Naive thymus-derived CD8-positive, alpha-beta T cell (primary cell): ENCODE results near the gene ESRRA. TPM values are rescaled to one million over a fixed set of nuclear protein-coding genes. Genes with fewer than 3 reads are reported as not detected.
A peak's percentile ranks its signal among the peaks of the same experiment; 100 is the strongest.

Experiments
- ATAC-seq, 2 donors: fragments of 150-1000 bp; cut with Tn5 transposase in 1 of 2; sonication (Bioruptor Pico), chemical (Tn5 transposase) in 1 of 2; 1 replicate in 1 of 2; 2 replicates in 1 of 2; pipeline ENCODE4 v1.10.0; 2021; ENCODE audit warnings: mild to moderate bottlenecking in 2 of 2, moderate library complexity in 2 of 2
- POLR2A ChIA-PET: fragments of 350-600 bp; sonication (Branson Sonifier 250); formaldehyde crosslinking; loops from one replicate; lab custom pipeline; 2021; ENCODE audit warnings: antibody characterized with exemption; lab: Charles Lee
- DNase-seq, 10 donors: peaks; one replicate each; pipeline versions ENCODE4 v3.0.0 to v3.0.0-alpha.2; 2020 to 2022
- H3K27ac Mint-ChIP-seq, 10 donors: one replicate each; pipeline ENCODE4 v1.8.0; 2020 to 2022; ENCODE audit warnings: mild to moderate bottlenecking in 10 of 10, mixed read lengths in 10 of 10, moderate library complexity in 4 of 10, inconsistent platforms in 1 of 10
- H3K27me3 Mint-ChIP-seq, 5 donors: one replicate each; pipeline ENCODE4 v1.8.0; 2021 to 2022; ENCODE audit warnings: mixed read lengths in 5 of 5
- H3K36me3 Mint-ChIP-seq, 3 donors: one replicate each; pipeline ENCODE4 v1.8.0; 2020 to 2022; ENCODE audit warnings: mixed read lengths in 3 of 3, mild to moderate bottlenecking in 2 of 3, inconsistent platforms in 1 of 3
- H3K4me1 Mint-ChIP-seq, 4 donors: one replicate each; pipeline ENCODE4 v1.8.0; 2021 to 2022; ENCODE audit warnings: mixed read lengths in 4 of 4
- H3K4me3 Mint-ChIP-seq, 10 donors: one replicate each; pipeline ENCODE4 v1.8.0; 2020 to 2022; ENCODE audit warnings: mild to moderate bottlenecking in 10 of 10, mixed read lengths in 10 of 10, moderate library complexity in 6 of 10, inconsistent platforms in 1 of 10
- H3K9me3 Mint-ChIP-seq, 9 donors: one replicate each; pipeline ENCODE4 v1.8.0; 2020 to 2022; ENCODE audit warnings: mixed read lengths in 9 of 9, mild to moderate bottlenecking in 3 of 9, inconsistent platforms in 1 of 9, moderate library complexity in 1 of 9
- polyA plus RNA-seq, 3 donors: library from polyadenylated mRNA; unstranded; fragments of 300-500 nt; fragmentation: Illumina TruSeq; gene quantifications; one replicate each; pipeline ENCODE4 v1.2.3, GENCODE V29; 2021
- total RNA-seq, 8 experiments: library from RNA in 2 of 8; stranded (reverse) in 2 of 8; gene quantifications; one replicate each; pipeline ENCODE4 v1.2.3 and lab custom pipeline; 2021 to 2026

ESRRA gene
- total and polyA plus RNA-seq, 5 experiments from 2014 or later = 3.5 to 24.9 (median 9.1) TPM

GRCh38 chr11:64287676-64288352 lies 17.5 kb upstream of the ESRRA start:
- Mint-ChIP-seq H3K36me3 (no peaks in the 10 kb centered on the region), H3K4me3 (peak overlapping the region in 5 of 10 donors; percentile 18 to 62 (median 36)), H3K27ac (peak overlapping the region in 2 of 10 donors; percentile 29 to 75), H3K4me1 (peaks cover 10 to 31% (median 29%) of the 10 kb centered on the region in 4 donors), H3K27me3 (peaks cover 2 to 17% (median 11%) of the 10 kb centered on the region in 5 donors), H3K9me3 (no peaks in the 10 kb centered on the region)
- POLR2A ChIA-PET = interaction anchor here (0.5 to 9.9 kb wide), 3 partner anchors 16 to 83 kb away, joined by 3 to 140 read pairs (median 5); no protein-coding TSS in a partner anchor
- DNase-seq (peak in 1 of 10 donors; percentile 57), ATAC-seq (no peak)

GRCh38 chr11:64288353-64288750 lies 17.0 kb upstream of the ESRRA start:
- ATAC-seq = no peak
- no peak for DNase-seq
- Mint-ChIP-seq H3K4me1 (peaks cover 7 to 31% (median 26%) of the 10 kb centered on the region in 4 donors), H3K27ac (peak overlapping the region in 2 of 10 donors; percentile 29 to 56), H3K9me3 (no peaks in the 10 kb centered on the region), H3K4me3 (peak overlapping the region in 1 of 10 donors; percentile 22), H3K27me3 (peaks cover 3 to 22% (median 16%) of the 10 kb centered on the region in 5 donors), H3K36me3 (no peaks in the 10 kb centered on the region)
- POLR2A ChIA-PET = interaction anchor here (2.5 to 9.9 kb wide), 2 partner anchors 16 to 18 kb away, joined by 5 to 140 read pairs; no protein-coding TSS in a partner anchor

DNA sequence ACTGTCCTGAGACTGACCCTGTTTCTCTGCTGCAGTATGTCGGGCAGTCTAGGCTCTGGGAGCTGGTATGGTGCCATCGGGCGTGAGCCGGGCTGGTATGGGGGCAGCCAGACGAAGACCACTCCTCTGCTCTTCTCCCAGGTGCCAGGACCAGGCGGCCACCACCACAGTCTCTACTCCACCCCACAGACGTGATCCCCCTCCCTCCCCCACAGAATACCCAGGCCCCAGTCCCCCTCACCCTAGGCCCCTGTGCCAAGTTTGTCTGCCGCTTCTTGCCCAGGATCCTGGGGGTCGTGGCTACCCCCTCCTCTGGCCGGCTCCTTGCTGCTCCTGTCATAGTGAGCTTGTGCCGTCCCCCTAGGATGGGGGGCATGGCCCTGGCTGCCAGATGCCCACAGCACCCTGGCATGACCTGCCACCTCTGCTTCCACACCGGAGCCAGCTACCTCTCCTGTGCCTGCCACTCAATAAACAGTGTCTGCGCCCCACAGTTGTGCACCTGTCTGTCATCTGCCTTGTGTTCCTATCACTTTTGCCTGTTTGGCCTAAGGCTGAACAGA lies 16.2 kb upstream of the ESRRA start:
- Mint-ChIP-seq H3K27ac (peak overlapping the region in 2 of 10 donors; percentile 10 to 35), H3K4me3 (peak overlapping the region in 1 of 10 donors; percentile 56)
- POLR2A ChIA-PET = interaction anchor here (1.1 to 9.9 kb wide), 3 partner anchors 13 to 19 kb away, joined by 3 to 140 read pairs (median 5); no protein-coding TSS in a partner anchor

DNA sequence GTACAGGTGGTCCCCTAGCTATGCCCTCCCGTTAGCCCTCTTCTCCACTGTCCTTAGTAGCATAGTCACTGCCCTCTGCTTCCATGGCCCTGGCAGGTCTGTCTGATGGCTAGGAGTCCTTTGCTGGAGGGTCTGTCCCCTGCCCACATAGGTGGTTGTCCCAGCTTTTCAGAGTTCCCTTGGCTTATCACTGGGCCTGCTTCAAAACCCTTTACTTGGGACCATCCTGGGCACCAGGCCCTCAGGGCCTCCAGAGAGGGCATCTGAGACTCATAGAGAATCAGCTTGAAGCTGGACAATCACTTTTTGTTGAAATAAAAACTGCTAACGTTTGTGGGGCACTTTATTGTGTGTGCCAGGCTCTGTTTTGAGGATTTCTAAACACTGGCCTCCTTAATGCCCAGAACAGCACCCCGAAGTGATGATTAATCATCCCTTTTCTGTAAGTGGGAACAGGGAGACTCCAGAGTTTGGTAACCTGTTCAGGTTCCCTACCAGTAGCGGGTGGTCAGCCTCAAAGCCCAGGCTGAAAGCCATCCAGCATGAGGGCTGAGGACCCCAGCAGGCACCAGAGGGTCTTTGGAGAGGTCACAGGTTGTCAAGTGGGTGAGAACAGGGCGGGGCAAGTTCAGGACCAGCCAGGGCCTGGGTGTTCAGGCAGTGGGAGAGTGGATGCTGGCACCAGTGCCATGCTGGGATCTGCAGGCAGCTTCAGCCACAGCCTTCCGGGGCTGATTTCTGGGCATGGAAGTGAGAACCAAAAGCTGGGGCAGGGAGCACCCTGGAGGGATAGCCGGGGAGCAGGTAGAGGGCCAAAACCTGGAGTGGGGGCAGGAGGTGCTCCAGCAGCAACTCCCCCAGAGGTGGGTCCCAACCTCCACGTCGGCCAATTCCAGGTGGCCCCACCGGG lies 14.7 kb upstream of the ESRRA start:
- Mint-ChIP-seq H3K27ac (peak overlapping the region in 3 of 10 donors; percentile 47 to 83 (median 66)), H3K36me3 (no peaks in the 10 kb centered on the region), H3K9me3 (no peaks in the 10 kb centered on the region), H3K4me3 (peak overlapping the region; percentile 48 to 83 (median 74)), H3K27me3 (peaks cover 15 to 45% (median 27%) of the 10 kb centered on the region in 5 donors), H3K4me1 (peaks cover 5 to 22% (median 19%) of the 10 kb centered on the region in 4 donors)
- no peak for DNase-seq
- POLR2A ChIA-PET = interaction anchor here (0.6 to 9.9 kb wide), 5 partner anchors 12 to 74 kb away, joined by 3 to 140 read pairs (median 4); partner anchors contain the start of gene PPP1R14B
- ATAC-seq = no peak

More for the DNA sequence above, 16.2 kb upstream of the ESRRA start:
- Mint-ChIP-seq H3K36me3 (no peaks in the 10 kb centered on the region), H3K4me1 (peaks cover 5 to 26% (median 20%) of the 10 kb centered on the region in 4 donors), H3K9me3 (no peaks in the 10 kb centered on the region), H3K27me3 (peaks cover 8 to 29% (median 17%) of the 10 kb centered on the region in 5 donors)
- DNase-seq = peak in 1 of 10 donors; percentile 58
- no peak for ATAC-seq

DNA sequence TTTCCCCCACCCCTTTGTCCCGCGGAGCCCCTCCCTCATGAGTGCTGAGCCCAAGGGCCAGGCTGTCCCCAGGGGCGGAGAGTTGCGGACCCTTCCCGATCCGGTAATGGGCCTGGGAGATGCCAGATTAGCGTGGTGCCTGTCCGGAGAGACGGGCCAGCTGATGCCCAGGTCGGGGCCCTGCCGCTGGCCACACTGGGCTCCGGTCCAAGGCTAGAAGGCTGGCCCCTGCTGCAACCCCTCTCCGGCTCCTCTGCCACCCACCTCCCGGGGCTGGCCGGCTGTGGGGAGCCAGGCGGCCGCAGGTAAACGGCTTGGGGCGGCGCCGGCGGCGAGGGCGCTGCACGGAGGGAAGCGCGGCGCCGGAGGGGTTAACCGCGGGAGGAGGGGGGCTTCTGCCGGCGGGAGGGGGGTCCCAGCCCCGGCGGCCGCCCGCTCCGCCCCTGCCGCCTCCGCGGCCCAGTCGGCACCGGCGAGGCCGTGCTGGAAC lies 14.0 kb upstream of the ESRRA start, which contains the start of gene KCNK4:
Gene KCNK4, plus strand, starts transcription at position 41 of the 490 bp plus-strand sequence. CDS start 1,717 bp downstream, outside the sequence.
- POLR2A ChIA-PET = interaction anchor here (9.9 kb wide), 1 partner anchor 21 kb away, joined by 140 read pairs; no protein-coding TSS in a partner anchor
- DNase-seq (no peak), ATAC-seq (no peak)
- peaks cover 17 to 51% (median 34%) of the 10 kb centered on the region in 5 donors for H3K27me3 Mint-ChIP-seq
- H3K4me1 Mint-ChIP-seq = peaks cover 5 to 20% (median 16%) of the 10 kb centered on the region in 4 donors
- no peaks in the 10 kb centered on the region for H3K9me3 Mint-ChIP-seq
- peak within 1 kb of the TSS; percentile 48 to 83 (median 74) for H3K4me3 Mint-ChIP-seq
- no peaks in the 10 kb centered on the region for H3K36me3 Mint-ChIP-seq
- peak within 1 kb of the TSS in 3 of 10 donors; percentile 47 to 83 (median 66) for H3K27ac Mint-ChIP-seq

- ATAC-seq (peak; percentile 75 to 78), DNase-seq (peak in 2 of 10 donors; percentile 28 to 30)
- Mint-ChIP-seq H3K4me3 (peak overlapping the region in 3 of 10 donors; percentile 61 to 75 (median 75)), H3K27me3 (peaks cover 21 to 57% (median 38%) of the 10 kb centered on the region in 5 donors), H3K9me3 (no peaks in the 10 kb centered on the region), H3K4me1 (peaks cover 5 to 14% (median 10%) of the 10 kb centered on the region in 4 donors), H3K27ac (no peak overlapping the region), H3K36me3 (no peaks in the 10 kb centered on the region)
- POLR2A ChIA-PET = no interaction called here
Measured at GRCh38 chr11:64291752-64292459, 13.4 kb upstream of the ESRRA start.

DNA sequence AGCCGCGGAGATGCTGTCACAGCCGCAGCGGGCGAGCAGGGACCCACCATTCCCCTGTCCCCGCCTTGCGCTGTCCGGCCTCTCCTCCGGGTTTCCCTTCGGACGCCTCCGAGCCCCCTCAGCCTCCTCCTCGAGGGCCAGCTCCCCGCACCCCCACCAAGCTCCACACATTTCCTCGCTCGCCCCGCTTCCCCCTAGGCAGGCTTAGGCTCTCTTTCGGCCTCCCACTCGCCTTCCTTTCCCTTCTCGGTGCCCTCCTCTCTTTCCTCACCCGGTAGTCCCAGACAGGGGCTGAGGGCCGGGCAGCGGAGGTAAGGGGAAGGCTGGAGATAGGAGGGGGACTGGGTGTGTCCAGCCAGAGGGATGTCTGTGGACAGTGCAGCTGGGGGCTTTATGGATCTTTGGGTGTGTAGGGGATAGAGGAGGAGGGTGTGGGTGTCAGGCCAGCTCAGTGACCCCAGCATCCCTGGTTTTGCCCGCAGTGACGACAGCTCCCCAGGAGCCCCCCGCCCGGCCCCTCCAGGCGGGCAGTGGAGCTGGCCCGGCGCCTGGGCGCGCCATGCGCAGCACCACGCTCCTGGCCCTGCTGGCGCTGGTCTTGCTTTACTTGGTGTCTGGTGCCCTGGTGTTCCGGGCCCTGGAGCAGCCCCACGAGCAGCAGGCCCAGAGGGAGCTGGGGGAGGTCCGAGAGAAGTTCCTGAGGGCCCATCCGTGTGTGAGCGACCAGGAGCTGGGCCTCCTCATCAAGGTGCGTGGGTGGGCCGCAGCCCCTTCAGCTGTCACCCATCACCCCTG lies 12.7 kb upstream of the ESRRA start:
- no peaks in the 10 kb centered on the region for H3K9me3 Mint-ChIP-seq

DNA sequence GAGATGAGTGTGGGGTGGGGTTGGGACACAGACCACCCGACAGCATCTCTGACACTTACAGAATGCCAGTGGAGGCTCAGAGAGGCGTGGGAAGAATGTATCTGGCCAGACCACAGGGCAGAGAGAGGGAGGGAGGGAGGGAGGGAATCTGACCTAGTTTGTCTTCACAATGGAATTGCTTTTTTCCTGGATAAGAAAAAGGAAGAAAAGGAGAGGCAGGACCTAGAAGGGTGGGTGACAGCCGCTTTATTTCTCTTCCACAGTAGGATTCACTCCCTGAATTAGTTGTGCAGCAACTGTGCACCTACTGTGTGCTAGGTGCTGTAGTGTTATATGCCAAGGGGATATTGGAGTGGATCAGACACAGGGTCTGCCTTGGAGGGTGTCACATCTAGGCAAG lies 10.6 kb upstream of the ESRRA start:
- peaks cover 9 to 30% (median 22%) of the 10 kb centered on the region in 4 donors for H3K4me1 Mint-ChIP-seq
- ATAC-seq (no peak), DNase-seq (no peak)
- no peak overlapping the region for H3K27ac Mint-ChIP-seq
- no peaks in the 10 kb centered on the region for H3K9me3 Mint-ChIP-seq
- H3K27me3 Mint-ChIP-seq = peaks cover 29 to 81% (median 57%) of the 10 kb centered on the region in 5 donors
- H3K36me3 Mint-ChIP-seq = peaks cover 0 to 2% (median 0%) of the 10 kb centered on the region in 3 donors
- H3K4me3 Mint-ChIP-seq = no peak overlapping the region
- POLR2A ChIA-PET = interaction anchor here (0.7 kb wide), 2 partner anchors 11 to 485 kb away, joined by 3 read pairs; no protein-coding TSS in a partner anchor

More for the DNA sequence above, 12.7 kb upstream of the ESRRA start:
- ATAC-seq (no peak), DNase-seq (peak in 2 of 10 donors; percentile 18 to 59)
- Mint-ChIP-seq H3K4me1 (peaks cover 6 to 19% (median 12%) of the 10 kb centered on the region in 4 donors), H3K27me3 (peaks cover 25 to 64% (median 43%) of the 10 kb centered on the region in 5 donors), H3K27ac (no peak overlapping the region), H3K4me3 (peak overlapping the region; percentile 37 to 75 (median 62)), H3K36me3 (no peaks in the 10 kb centered on the region)
- POLR2A ChIA-PET = interaction anchor here (0.8 to 1.5 kb wide), 2 partner anchors 22 to 108 kb away, joined by 3 to 5 read pairs; no protein-coding TSS in a partner anchor

- H3K27me3 Mint-ChIP-seq = peaks cover 33 to 86% (median 55%) of the 10 kb centered on the region in 5 donors
- POLR2A ChIA-PET = interaction anchor here (0.7 kb wide), 1 partner anchor 12 kb away, joined by 3 read pairs; no protein-coding TSS in a partner anchor
Measured at GRCh38 chr11:64295760-64296159, 9.6 kb upstream of the ESRRA start.

DNA sequence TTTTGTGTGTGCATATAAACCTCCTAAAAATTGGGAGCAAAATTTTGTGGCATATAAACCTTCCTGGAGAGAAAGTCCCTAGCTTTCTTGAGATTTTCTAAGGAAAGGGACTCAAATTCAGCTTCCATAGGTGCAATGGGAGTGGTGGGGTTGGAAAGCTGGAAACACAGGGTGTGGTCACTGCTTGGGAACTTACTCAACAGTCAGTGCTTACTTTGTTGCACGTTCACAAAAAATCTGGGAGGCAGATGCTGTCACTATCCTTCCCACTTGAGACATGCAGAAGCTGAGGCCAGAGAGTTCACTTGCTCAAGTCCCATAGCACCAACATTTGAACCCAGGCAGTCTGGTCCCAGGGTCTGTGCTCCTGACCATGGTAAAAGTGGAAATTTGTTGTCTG lies 9.1 kb upstream of the ESRRA start:
- POLR2A ChIA-PET = interaction anchor here (1.0 kb wide), 1 partner anchor 27 kb away, joined by 3 read pairs; no protein-coding TSS in a partner anchor
- no peak for ATAC-seq

More at GRCh38 chr11:64295760-64296159, 9.6 kb upstream of the ESRRA start:
- H3K9me3 Mint-ChIP-seq = no peaks in the 10 kb centered on the region
- H3K4me3 Mint-ChIP-seq = no peak overlapping the region
- peaks cover 10 to 36% (median 28%) of the 10 kb centered on the region in 4 donors for H3K4me1 Mint-ChIP-seq
- peaks cover 0 to 2% (median 0%) of the 10 kb centered on the region in 3 donors for H3K36me3 Mint-ChIP-seq
- no peak overlapping the region for H3K27ac Mint-ChIP-seq
- DNase-seq = no peak
- ATAC-seq = no peak

More for the DNA sequence above, 9.1 kb upstream of the ESRRA start:
- Mint-ChIP-seq H3K4me1 (peaks cover 10 to 35% (median 29%) of the 10 kb centered on the region in 4 donors), H3K27me3 (peaks cover 35 to 85% (median 56%) of the 10 kb centered on the region in 5 donors), H3K4me3 (no peak overlapping the region), H3K36me3 (peaks cover 0 to 2% (median 0%) of the 10 kb centered on the region in 3 donors), H3K27ac (no peak overlapping the region), H3K9me3 (no peaks in the 10 kb centered on the region)
- DNase-seq = no peak
